WTC11 (cell line): ENCODE results near the gene CHST6. TPM values are rescaled to one million over a fixed set of nuclear protein-coding genes. Genes with fewer than 3 reads are reported as not detected.

ENCODE experiments used
- ATAC-seq: fragments of 200-7000 bp; cut with Tn5 transposase; 2 replicates; pipeline ENCODE4 v1.10.0; 2021; ENCODE audit warnings: mild to moderate bottlenecking, moderate library complexity
- CTCF ChIA-PET: fragments of 300-600 bp; sonication (Branson Sonifier 250); formaldehyde crosslinking; loops from one replicate; lab custom pipeline; 2021; ENCODE audit warnings: antibody characterized with exemption; lab: Charles Lee
- POLR2A ChIA-PET: fragments of 350-600 bp; sonication (Branson Sonifier 250); formaldehyde crosslinking; loops from one replicate; lab custom pipeline; 2021; ENCODE audit warnings: antibody characterized with exemption; lab: Charles Lee
- DNase-seq: peaks from one replicate; pipeline ENCODE4 v3.0.0; 2021; ENCODE audit warnings: low spot score
- H3K27ac Mint-ChIP-seq: 2 replicates; pipeline ENCODE4 v1.8.0; 2021; ENCODE audit warnings: mixed read lengths
- H3K27me3 Mint-ChIP-seq: 2 replicates; pipeline ENCODE4 v1.8.0; 2021; ENCODE audit warnings: low read depth, mild to moderate bottlenecking, moderate library complexity, mixed read lengths
- H3K36me3 Mint-ChIP-seq: 2 replicates; pipeline ENCODE4 v1.8.0; 2021; ENCODE audit warnings: mixed read lengths
- H3K4me1 Mint-ChIP-seq: 2 replicates; pipeline ENCODE4 v1.8.0; 2022; ENCODE audit warnings: mixed read lengths
- H3K4me3 Mint-ChIP-seq: 2 replicates; pipeline ENCODE4 v1.8.0; 2021; ENCODE audit warnings: mild to moderate bottlenecking, moderate library complexity, mixed read lengths
- H3K9me3 Mint-ChIP-seq: 2 replicates; pipeline ENCODE4 v1.8.0; 2021; ENCODE audit warnings: mixed read lengths
- AR ChIP-seq: fragments of 250-450 bp; sonication (Bioruptor Pico); IDR thresholded peaks from 2 replicates; pipeline ENCODE4 v1.9.0; 2021; ENCODE audit warnings: mild to moderate bottlenecking
- EMX1 ChIP-seq: fragments of 250-450 bp; sonication (Bioruptor Pico); IDR thresholded peaks from 2 replicates; pipeline ENCODE4 v1.8.0; 2021; ENCODE audit warnings: mild to moderate bottlenecking
- ERG ChIP-seq: fragments of 250-450 bp; sonication (Bioruptor Pico); IDR thresholded peaks from 2 replicates; pipeline ENCODE4 v1.8.0; 2021; ENCODE audit warnings: mild to moderate bottlenecking
- FOXJ3 ChIP-seq: sonication (generic); formaldehyde crosslinking; IDR thresholded peaks from 2 replicates; pipeline ENCODE4 v1.9.0; 2021; ENCODE audit warnings: missing genetic modification reagents, mild to moderate bottlenecking, borderline replicate concordance
- HMGA2 ChIP-seq: fragments of 250-450 bp; sonication (Bioruptor Pico); IDR thresholded peaks from 2 replicates; pipeline ENCODE4 v1.4.0; 2021; ENCODE audit warnings: mild to moderate bottlenecking, moderate library complexity
- PRDM15 ChIP-seq: sonication (generic); formaldehyde crosslinking; IDR thresholded peaks from 2 replicates; pipeline ENCODE4 v1.8.0; 2022; ENCODE audit warnings: missing genetic modification reagents
- RELA ChIP-seq: sonication (generic); formaldehyde crosslinking; IDR thresholded peaks from 2 replicates; pipeline ENCODE4 v1.8.1; 2022; ENCODE audit warnings: missing genetic modification reagents, mild to moderate bottlenecking, borderline replicate concordance
- SOX15 ChIP-seq: fragments of 250-450 bp; sonication (Bioruptor Pico); IDR thresholded peaks from 2 replicates; pipeline ENCODE4 v1.9.0; 2021; ENCODE audit warnings: mild to moderate bottlenecking
- ZBTB43 ChIP-seq: sonication (generic); formaldehyde crosslinking; IDR thresholded peaks from 2 replicates; pipeline ENCODE4 v1.8.1; 2023; ENCODE audit warnings: mild to moderate bottlenecking, missing genetic modification reagents
- ZNF219 ChIP-seq: sonication (generic); formaldehyde crosslinking; IDR thresholded peaks from 2 replicates; pipeline ENCODE4 v1.8.0; 2023; ENCODE audit warnings: missing genetic modification reagents, mild to moderate bottlenecking, borderline replicate concordance
- ZNF512 ChIP-seq: sonication (generic); formaldehyde crosslinking; IDR thresholded peaks from 2 replicates; pipeline ENCODE4 v1.8.1; 2022; ENCODE audit warnings: missing genetic modification reagents, borderline replicate concordance
- ZSCAN18 ChIP-seq: fragments of 250-450 bp; sonication (Bioruptor Pico); IDR thresholded peaks from 2 replicates; pipeline ENCODE4 v2.1.2; 2022; ENCODE audit warnings: mild to moderate bottlenecking, moderate library complexity
- total RNA-seq: library from RNA; stranded (reverse); gene quantifications from 3 replicates; pipeline ENCODE4 v1.2.3, GENCODE V29; 2021

The CHST6 gene
- total RNA-seq, 1 experiment from 2014 or later = 20.2 TPM

GRCh38 chr16:75535211-75535843 is 40.1 kb upstream of the CHST6 start:
- Mint-ChIP-seq H3K9me3 (no peaks in the 10 kb centered on the region), H3K27ac (no peak overlapping the region), H3K27me3 (no peaks in the 10 kb centered on the region), H3K4me3 (no peak overlapping the region), H3K4me1 (no peaks in the 10 kb centered on the region), H3K36me3 (no peaks in the 10 kb centered on the region)
- TF ChIP-seq PRDM15 (CRISPR knock-in tag) (no peak), ZNF512 (CRISPR knock-in tag) (no peak), ZNF219 (CRISPR knock-in tag) (no peak), RELA (CRISPR knock-in tag) (no peak), ZBTB43 (CRISPR knock-in tag) (no peak), SOX15 (CRISPR knock-in tag) (no peak), EMX1 (CRISPR knock-in tag) (no peak), AR (CRISPR knock-in tag) (no peak), HMGA2 (CRISPR knock-in tag) (no peak), FOXJ3 (CRISPR knock-in tag) (no peak), ERG (no peak), ZSCAN18 (CRISPR knock-in tag) (no peak)
- no peak for DNase-seq
- CTCF ChIA-PET = interaction anchor here (0.8 to 4.3 kb wide), 11 partner anchors 14 to 150 kb away, joined by 3 to 34 read pairs (median 6); partner anchors contain the start of genes CHST6, TMEM170A and TMEM231
- peak; percentile 65 for ATAC-seq
- POLR2A ChIA-PET = interaction anchor here (1.1 kb wide), 1 partner anchor 19 kb away, joined by 3 read pairs; no protein-coding TSS in a partner anchor
